Measurements from ENCODE around the gene GIGYF1. TPM values are rescaled to one million over a fixed set of nuclear protein-coding genes. Genes with fewer than 3 reads are reported as not detected.

GIGYF1 gene
- total and polyA plus RNA-seq, 2 experiments from 2014 or later: 13.2 to 17.6 TPM

- Histone ChIP-seq H2AFZ (no peak overlapping the region), H4K20me1 (ENCODE audit: insufficient read depth, poor library complexity, severe bottlenecking) (no peaks in the 10 kb centered on the region), H3K79me2 (no peaks in the 10 kb centered on the region), H3K27ac (no peak overlapping the region), H3K4me2 (no peak overlapping the region), H3K4me3 (no peak overlapping the region), H3K9me3 (ENCODE audit: low read depth) (no peaks in the 10 kb centered on the region), H3K27me3 (peaks cover 21% of the 10 kb centered on the region), H3K36me3 (replicated peaks; ENCODE audit: insufficient read depth, low read depth) (no peaks in the 10 kb centered on the region), H3K4me1 (ENCODE audit: insufficient read depth) (no peaks in the 10 kb centered on the region), H3K9me2 (replicated peaks; ENCODE audit: insufficient read depth) (no peaks in the 10 kb centered on the region)
- no peak for TF ChIP-seq EZH2phosphoT487 (IDR thresholded peaks at IDR 0.05; ENCODE audit: low read depth, severe bottlenecking, unreplicated experiment)
- TF ChIP-seq EZH2 (IDR thresholded peaks at IDR 0.05; ENCODE audit: borderline replicate concordance): no peak
- TF ChIP-seq CTCF (IDR thresholded peaks at IDR 0.05; ENCODE audit: poor library complexity): no peak
- 63% methylated on average over 22 of the region's 25 CpGs for WGBS (ENCODE audit: low lambda C conversion rate, missing lambda C conversion rate)
- DNase-seq (ENCODE audit: low spot score): no peak
Measured at GRCh38 chr7:100654908-100655831, 38.9 kb downstream of the GIGYF1 start.

GRCh38 chr7:100649826-100650565 is 44.1 kb downstream of the GIGYF1 start:
- no peaks in the 10 kb centered on the region for H3K4me1 ChIP-seq (ENCODE audit: insufficient read depth)
- peak; percentile 48 for DNase-seq (ENCODE audit: low spot score)
- no peaks in the 10 kb centered on the region for H3K9me2 ChIP-seq (replicated peaks; ENCODE audit: insufficient read depth)
- H3K27me3 ChIP-seq: peaks cover 3% of the 10 kb centered on the region
- H3K27ac ChIP-seq: no peak overlapping the region
- no peaks in the 10 kb centered on the region for H3K36me3 ChIP-seq (replicated peaks; ENCODE audit: insufficient read depth, low read depth)
- H4K20me1 ChIP-seq (ENCODE audit: insufficient read depth, poor library complexity, severe bottlenecking): no peaks in the 10 kb centered on the region
- no peak overlapping the region for H2AFZ ChIP-seq
- H3K4me3 ChIP-seq: no peak overlapping the region
- WGBS (ENCODE audit: low lambda C conversion rate, missing lambda C conversion rate): 81% methylated on average over 15 of the region's 15 CpGs
- H3K9me3 ChIP-seq (ENCODE audit: low read depth): no peaks in the 10 kb centered on the region
- no peak for TF ChIP-seq EZH2 (IDR thresholded peaks at IDR 0.05; ENCODE audit: borderline replicate concordance)
- no peak for TF ChIP-seq CTCF (IDR thresholded peaks at IDR 0.05; ENCODE audit: poor library complexity)
- no peak for TF ChIP-seq EZH2phosphoT487 (IDR thresholded peaks at IDR 0.05; ENCODE audit: low read depth, severe bottlenecking, unreplicated experiment)
- H3K79me2 ChIP-seq: no peaks in the 10 kb centered on the region
- no peak overlapping the region for H3K4me2 ChIP-seq

- 93% methylated on average over 4 of the region's 11 CpGs for WGBS (ENCODE audit: low lambda C conversion rate, missing lambda C conversion rate)
- no peak overlapping the region for H3K4me2 ChIP-seq
- no peak overlapping the region for H3K27ac ChIP-seq
- H3K9me2 ChIP-seq (replicated peaks; ENCODE audit: insufficient read depth): no peaks in the 10 kb centered on the region
- H2AFZ ChIP-seq: no peak overlapping the region
- TF ChIP-seq EZH2phosphoT487 (IDR thresholded peaks at IDR 0.05; ENCODE audit: low read depth, severe bottlenecking, unreplicated experiment) (no peak), CTCF (IDR thresholded peaks at IDR 0.05; ENCODE audit: poor library complexity) (no peak), EZH2 (IDR thresholded peaks at IDR 0.05; ENCODE audit: borderline replicate concordance) (no peak)
- H4K20me1 ChIP-seq (ENCODE audit: insufficient read depth, poor library complexity, severe bottlenecking): no peaks in the 10 kb centered on the region
- H3K4me3 ChIP-seq: no peak overlapping the region
- H3K36me3 ChIP-seq (replicated peaks; ENCODE audit: insufficient read depth, low read depth): no peaks in the 10 kb centered on the region
- DNase-seq (ENCODE audit: low spot score): no peak
- no peaks in the 10 kb centered on the region for H3K27me3 ChIP-seq
- no peaks in the 10 kb centered on the region for H3K4me1 ChIP-seq (ENCODE audit: insufficient read depth)
- no peaks in the 10 kb centered on the region for H3K9me3 ChIP-seq (ENCODE audit: low read depth)
- no peaks in the 10 kb centered on the region for H3K79me2 ChIP-seq
Measured at GRCh38 chr7:100642534-100642907, 51.5 kb downstream of the GIGYF1 start.

Measured in hepatocyte (in vitro differentiated cells).